ENCODE results near the gene CHST10.
"Not testable (repeated sequence)": the region's sequence is repeated elsewhere in the genome, so short reads cannot be mapped to it uniquely, and the experiment has no call there.

Gene CHST10

GRCh38 chr2:100381240-100381639 lies 36.2 kb downstream of the CHST10 start:
- peak; percentile 20 for DNase-seq (ENCODE audit: low read depth)
- H3K4me3 ChIP-seq (ENCODE audit: control insufficient read depth, low read depth, low read length), result no peak overlapping the region
- TF ChIP-seq CTCF (IDR thresholded peaks at IDR 0.05; ENCODE audit: control insufficient read depth, insufficient read depth, low read depth, low read length, missing control alignments), result peak; percentile 91

DNA sequence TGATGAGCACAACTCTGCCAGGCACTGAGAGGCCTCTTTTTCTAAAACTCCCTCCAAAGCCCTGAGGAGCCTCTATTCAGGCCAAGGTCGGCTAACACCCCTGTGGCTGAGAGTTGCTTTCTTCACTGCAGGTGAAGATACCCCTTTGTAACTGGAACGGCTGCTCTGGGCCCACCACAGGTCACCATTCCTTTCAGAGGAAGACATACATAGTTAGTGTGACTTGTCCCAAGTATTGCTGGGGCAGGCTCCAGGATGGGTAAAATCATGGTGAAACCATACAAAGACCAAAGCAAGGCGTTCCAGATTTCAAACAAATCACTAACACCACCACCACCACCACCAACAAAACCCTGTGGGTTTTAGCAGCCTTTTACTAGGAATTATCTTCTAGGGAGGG lies 36.8 kb downstream of the CHST10 start:
- no peak for TF ChIP-seq CTCF (IDR thresholded peaks at IDR 0.05; ENCODE audit: control insufficient read depth, insufficient read depth, low read depth, low read length, missing control alignments)
- H3K4me3 ChIP-seq (ENCODE audit: control insufficient read depth, low read depth, low read length), result no peak overlapping the region
- no peak for DNase-seq (ENCODE audit: low read depth)

- no peak for TF ChIP-seq CTCF (IDR thresholded peaks at IDR 0.05; ENCODE audit: control insufficient read depth, insufficient read depth, low read depth, low read length, missing control alignments)
- DNase-seq (ENCODE audit: low read depth), result no peak
- H3K4me3 ChIP-seq (ENCODE audit: control insufficient read depth, low read depth, low read length), result no peak overlapping the region
These were observed 40.6 kb downstream of the CHST10 start for GRCh38 chr2:100376836-100377235.

GRCh38 chr2:100367163-100367562 lies 50.3 kb downstream of the CHST10 start:
- no peak for TF ChIP-seq CTCF (IDR thresholded peaks at IDR 0.05; ENCODE audit: control insufficient read depth, insufficient read depth, low read depth, low read length, missing control alignments)
- H3K4me3 ChIP-seq (ENCODE audit: control insufficient read depth, low read depth, low read length), result no peak overlapping the region
- no peak for DNase-seq (ENCODE audit: low read depth)

GRCh38 chr2:100365434-100365833 lies 52.0 kb downstream of the CHST10 start:
- peak; percentile 32 for DNase-seq (ENCODE audit: low read depth)
- no peak overlapping the region for H3K4me3 ChIP-seq (ENCODE audit: control insufficient read depth, low read depth, low read length)
- TF ChIP-seq CTCF (IDR thresholded peaks at IDR 0.05; ENCODE audit: control insufficient read depth, insufficient read depth, low read depth, low read length, missing control alignments), result no peak

- DNase-seq (ENCODE audit: low read depth); H3K4me3 ChIP-seq (ENCODE audit: control insufficient read depth, low read depth, low read length): not testable (repeated sequence)
These were observed 55.2 kb downstream of the CHST10 start for GRCh38 chr2:100362269-100362668.

- no peak for DNase-seq (ENCODE audit: low read depth)
- no peak overlapping the region for H3K4me3 ChIP-seq (ENCODE audit: control insufficient read depth, low read depth, low read length)
- TF ChIP-seq CTCF (IDR thresholded peaks at IDR 0.05; ENCODE audit: control insufficient read depth, insufficient read depth, low read depth, low read length, missing control alignments), result no peak
These were observed 57.9 kb downstream of the CHST10 start for GRCh38 chr2:100359576-100359975.

Data from AG09309 (cell line).